Subcutaneous abdominal adipose tissue (tissue), 5 donors: Measurements from ENCODE around the gene UPF3A.

Source experiments
- H3K27ac ChIP-seq: one replicate; pipeline ENCODE4 v1.7.0; 2013; ENCODE audit warnings: low read depth, mild to moderate bottlenecking, inconsistent platforms, low read length, moderate library complexity
- H3K27me3 ChIP-seq, 5 donors: one replicate each; pipeline ENCODE4 v1.7.0; 2013; ENCODE audit warnings: low read length in 5 of 5, inconsistent platforms in 1 of 5; ENCODE audit not compliant: control insufficient read depth in 5 of 5, insufficient read depth in 4 of 5
- H3K36me3 ChIP-seq, 5 donors: one replicate each; pipeline ENCODE4 v1.7.0; 2013; ENCODE audit warnings: low read length in 5 of 5; ENCODE audit not compliant: control insufficient read depth in 5 of 5, insufficient read depth in 5 of 5
- H3K4me1 ChIP-seq, 5 donors: one replicate each; pipeline ENCODE4 v1.7.0; 2013; ENCODE audit warnings: low read length in 5 of 5, mild to moderate bottlenecking in 3 of 5, moderate library complexity in 1 of 5; ENCODE audit not compliant: control insufficient read depth in 5 of 5, insufficient read depth in 5 of 5
- H3K4me3 ChIP-seq, 5 donors: one replicate each; pipeline ENCODE4 v1.7.0; 2013; ENCODE audit warnings: low read length in 5 of 5, low read depth in 1 of 5
- H3K9ac ChIP-seq, 5 donors: one replicate each; pipeline ENCODE4 v1.7.0; 2013; ENCODE audit warnings: low read length in 5 of 5, mild to moderate bottlenecking in 4 of 5, moderate library complexity in 3 of 5
- H3K9me3 ChIP-seq, 5 donors: one replicate each; pipeline ENCODE4 v1.7.0; 2013; ENCODE audit warnings: low read length in 5 of 5; ENCODE audit not compliant: control insufficient read depth in 5 of 5
- donor health status: healthy.
- donor health status: healthy.
- donor health status: healthy.
- donor health status: healthy.
- donor health status: healthy.

Gene UPF3A

GRCh38 chr13:114313061-114313860 lies 31.9 kb downstream of the UPF3A start:
- Histone ChIP-seq H3K4me3 (peak overlapping the region; percentile 64 to 86 (median 77)), H3K9me3 (no peaks in the 10 kb centered on the region), H3K27ac (peak overlapping the region; percentile 95), H3K9ac (peak overlapping the region; percentile 62 to 94 (median 77)), H3K4me1 (peaks cover 2 to 37% (median 31%) of the 10 kb centered on the region in 5 donors), H3K36me3 (no peaks in the 10 kb centered on the region), H3K27me3 (no peaks in the 10 kb centered on the region)

- H3K36me3 ChIP-seq = no peaks in the 10 kb centered on the region
- H3K9ac ChIP-seq = peak within 1 kb of the TSS; percentile 63 to 94 (median 77)
- peak within 1 kb of the TSS; percentile 95 for H3K27ac ChIP-seq
- no peaks in the 10 kb centered on the region for H3K9me3 ChIP-seq
- peaks cover 2 to 43% (median 32%) of the 10 kb centered on the region in 5 donors for H3K4me1 ChIP-seq
- H3K27me3 ChIP-seq = no peaks in the 10 kb centered on the region
- H3K4me3 ChIP-seq = peak within 1 kb of the TSS; percentile 64 to 86 (median 82)
These were observed 32.9 kb downstream of the UPF3A start, which contains the start of gene CHAMP1 for GRCh38 chr13:114314074-114314912. Gene CHAMP1 (plus strand): TSS chr13:114314503. CDS start chr13:114323843, 9,340 bp downstream.

- Histone ChIP-seq H3K36me3 (no peaks in the 10 kb centered on the region), H3K4me1 (peaks cover 2 to 48% (median 35%) of the 10 kb centered on the region in 5 donors), H3K9me3 (no peaks in the 10 kb centered on the region), H3K9ac (peak overlapping the region; percentile 57 to 87 (median 74)), H3K4me3 (peak overlapping the region; percentile 64 to 86 (median 82)), H3K27me3 (no peaks in the 10 kb centered on the region), H3K27ac (peak overlapping the region; percentile 95)
These were observed 33.8 kb downstream of the UPF3A start for GRCh38 chr13:114315074-114315785.

- no peaks in the 10 kb centered on the region for H3K9me3 ChIP-seq
- H3K27ac ChIP-seq = no peak overlapping the region
- no peak overlapping the region for H3K4me3 ChIP-seq
- H3K27me3 ChIP-seq = no peaks in the 10 kb centered on the region
- peaks cover 14 to 22% (median 19%) of the 10 kb centered on the region in 5 donors for H3K36me3 ChIP-seq
- peaks cover 2 to 26% (median 19%) of the 10 kb centered on the region in 5 donors for H3K4me1 ChIP-seq
- no peak overlapping the region for H3K9ac ChIP-seq
These were observed 37.2 kb downstream of the UPF3A start for GRCh38 chr13:114318624-114319023.

- no peak overlapping the region for H3K9ac ChIP-seq
- no peak overlapping the region for H3K27ac ChIP-seq
- no peaks in the 10 kb centered on the region for H3K9me3 ChIP-seq
- no peaks in the 10 kb centered on the region for H3K27me3 ChIP-seq
- peaks cover 2 to 24% (median 18%) of the 10 kb centered on the region in 5 donors for H3K4me1 ChIP-seq
- no peak overlapping the region for H3K4me3 ChIP-seq
- peaks cover 19 to 30% (median 27%) of the 10 kb centered on the region in 5 donors for H3K36me3 ChIP-seq
These were observed 38.1 kb downstream of the UPF3A start for GRCh38 chr13:114319441-114319913.

GRCh38 chr13:114320065-114320464 lies 38.7 kb downstream of the UPF3A start:
- Histone ChIP-seq H3K4me1 (peaks cover 2 to 20% (median 14%) of the 10 kb centered on the region in 5 donors), H3K27me3 (no peaks in the 10 kb centered on the region), H3K27ac (no peak overlapping the region)

GRCh38 chr13:114321256-114321655 lies 39.9 kb downstream of the UPF3A start:
- Histone ChIP-seq H3K9me3 (no peaks in the 10 kb centered on the region), H3K9ac (no peak overlapping the region), H3K27me3 (no peaks in the 10 kb centered on the region), H3K27ac (no peak overlapping the region), H3K4me1 (peaks cover 0 to 14% (median 10%) of the 10 kb centered on the region in 5 donors), H3K36me3 (peaks cover 22 to 43% (median 41%) of the 10 kb centered on the region in 5 donors), H3K4me3 (no peak overlapping the region)

More at GRCh38 chr13:114320065-114320464, 38.7 kb downstream of the UPF3A start:
- Histone ChIP-seq H3K9ac (peak overlapping the region in 1 of 5 donors; percentile 19), H3K36me3 (peaks cover 19 to 36% (median 32%) of the 10 kb centered on the region in 5 donors), H3K9me3 (no peaks in the 10 kb centered on the region), H3K4me3 (no peak overlapping the region)

GRCh38 chr13:114323349-114323748 lies 41.9 kb downstream of the UPF3A start:
- H3K27me3 ChIP-seq = no peaks in the 10 kb centered on the region
- H3K36me3 ChIP-seq = peaks cover 22 to 43% (median 41%) of the 10 kb centered on the region in 5 donors
- H3K4me3 ChIP-seq = no peak overlapping the region
- no peak overlapping the region for H3K9ac ChIP-seq
- peaks cover 0 to 21% (median 13%) of the 10 kb centered on the region in 5 donors for H3K4me1 ChIP-seq
- H3K9me3 ChIP-seq = no peaks in the 10 kb centered on the region
- no peak overlapping the region for H3K27ac ChIP-seq

GRCh38 chr13:114324334-114324733 lies 42.9 kb downstream of the UPF3A start:
- no peak overlapping the region for H3K4me3 ChIP-seq
- peaks cover 22 to 43% (median 41%) of the 10 kb centered on the region in 5 donors for H3K36me3 ChIP-seq

More at GRCh38 chr13:114324334-114324733, 42.9 kb downstream of the UPF3A start:
- Histone ChIP-seq H3K27ac (no peak overlapping the region), H3K4me1 (peaks cover 0 to 23% (median 13%) of the 10 kb centered on the region in 5 donors), H3K27me3 (no peaks in the 10 kb centered on the region), H3K9ac (no peak overlapping the region), H3K9me3 (no peaks in the 10 kb centered on the region)
